Stimulated activated memory B cell treated with anti-CD40 and anti-IgM and Interleukin-4, amounts not matched to agents 10 μg/mL and 1 μg/mL and 100 μg/mL, for 72 hours (primary cell): Measurements from ENCODE around the gene RNF166.
A peak's percentile ranks its signal among the peaks of the same experiment; 100 is the strongest.

ENCODE experiments used
- ATAC-seq: fragments of 150-1000 bp; cut with Tn5 transposase; 2 replicates; pipeline ENCODE4 v1.10.0; 2021
- H3K27ac Mint-ChIP-seq: one replicate; pipeline ENCODE4 v1.8.0; 2022; ENCODE audit warnings: mild to moderate bottlenecking, mixed read lengths
- H3K27me3 Mint-ChIP-seq: one replicate; pipeline ENCODE4 v1.8.0; 2022; ENCODE audit warnings: mixed read lengths
- H3K36me3 Mint-ChIP-seq: one replicate; pipeline ENCODE4 v1.8.0; 2022; ENCODE audit warnings: mixed read lengths
- H3K4me1 Mint-ChIP-seq: one replicate; pipeline ENCODE4 v1.8.0; 2022; ENCODE audit warnings: mixed read lengths
- H3K4me3 Mint-ChIP-seq: one replicate; pipeline ENCODE4 v1.8.0; 2022; ENCODE audit warnings: mild to moderate bottlenecking, moderate library complexity, mixed read lengths
- H3K9me3 Mint-ChIP-seq: one replicate; pipeline ENCODE4 v1.8.0; 2022; ENCODE audit warnings: mixed read lengths

The RNF166 gene

GRCh38 chr16:88706229-88706964 lies at the start of gene RNF166, which contains the start of gene CTU2:
Gene RNF166, minus strand, starts transcription at chr16:88706408. Its CDS starts 83 bp downstream, at chr16:88706325.
Gene CTU2, plus strand, starts transcription at chr16:88706503. Its CDS starts 28 bp downstream, at chr16:88706531.
- ATAC-seq = peak; percentile 86
- H3K9me3 Mint-ChIP-seq = no peaks in the 10 kb centered on the region
- H3K36me3 Mint-ChIP-seq = no peaks in the 10 kb centered on the region
- peak within 1 kb of the TSS; percentile 61 for H3K27ac Mint-ChIP-seq
- peak within 1 kb of the TSS; percentile 73 for H3K4me3 Mint-ChIP-seq
- peaks cover 70% of the 10 kb centered on the region for H3K4me1 Mint-ChIP-seq
- H3K27me3 Mint-ChIP-seq = no peaks in the 10 kb centered on the region

- Mint-ChIP-seq H3K27me3 (no peaks in the 10 kb centered on the region), H3K36me3 (peaks cover 12% of the 10 kb centered on the region), H3K9me3 (peaks cover 3% of the 10 kb centered on the region), H3K4me1 (peaks cover 42% of the 10 kb centered on the region), H3K4me3 (no peak overlapping the region), H3K27ac (no peak overlapping the region)
- peak; percentile 6 for ATAC-seq
Observed at GRCh38 chr16:88754912-88755744, 48.9 kb upstream of the RNF166 start.

- Mint-ChIP-seq H3K4me3 (no peak overlapping the region), H3K27ac (peak overlapping the region; percentile 66), H3K4me1 (peaks cover 38% of the 10 kb centered on the region), H3K9me3 (peaks cover 1% of the 10 kb centered on the region), H3K36me3 (peaks cover 10% of the 10 kb centered on the region), H3K27me3 (no peaks in the 10 kb centered on the region)
- ATAC-seq = no peak
Observed at GRCh38 chr16:88754109-88754911, 48.1 kb upstream of the RNF166 start.

- Mint-ChIP-seq H3K27ac (peak overlapping the region; percentile 66), H3K27me3 (no peaks in the 10 kb centered on the region), H3K36me3 (peaks cover 3% of the 10 kb centered on the region), H3K9me3 (no peaks in the 10 kb centered on the region), H3K4me3 (no peak overlapping the region), H3K4me1 (peaks cover 31% of the 10 kb centered on the region)
- no peak for ATAC-seq
Observed at GRCh38 chr16:88753602-88754001, 47.4 kb upstream of the RNF166 start.

- peaks cover 29% of the 10 kb centered on the region for H3K4me1 Mint-ChIP-seq
- peaks cover 2% of the 10 kb centered on the region for H3K36me3 Mint-ChIP-seq
- no peaks in the 10 kb centered on the region for H3K9me3 Mint-ChIP-seq
- H3K27me3 Mint-ChIP-seq = no peaks in the 10 kb centered on the region
- ATAC-seq = no peak
- peak overlapping the region; percentile 66 for H3K27ac Mint-ChIP-seq
- no peak overlapping the region for H3K4me3 Mint-ChIP-seq
Observed at GRCh38 chr16:88753191-88753590, 47.0 kb upstream of the RNF166 start.

GRCh38 chr16:88752386-88753002 lies 46.3 kb upstream of the RNF166 start:
- H3K4me1 Mint-ChIP-seq = peaks cover 33% of the 10 kb centered on the region
- no peak for ATAC-seq
- H3K9me3 Mint-ChIP-seq = no peaks in the 10 kb centered on the region
- H3K27me3 Mint-ChIP-seq = no peaks in the 10 kb centered on the region
- no peak overlapping the region for H3K27ac Mint-ChIP-seq
- H3K4me3 Mint-ChIP-seq = no peak overlapping the region
- peaks cover 6% of the 10 kb centered on the region for H3K36me3 Mint-ChIP-seq

- peaks cover 42% of the 10 kb centered on the region for H3K4me1 Mint-ChIP-seq
- H3K9me3 Mint-ChIP-seq = no peaks in the 10 kb centered on the region
- H3K27me3 Mint-ChIP-seq = no peaks in the 10 kb centered on the region
- no peak for ATAC-seq
- H3K4me3 Mint-ChIP-seq = no peak overlapping the region
- no peak overlapping the region for H3K27ac Mint-ChIP-seq
- peaks cover 6% of the 10 kb centered on the region for H3K36me3 Mint-ChIP-seq
Observed at GRCh38 chr16:88750854-88751253, 44.6 kb upstream of the RNF166 start.

GRCh38 chr16:88749358-88749757 lies 43.1 kb upstream of the RNF166 start:
- no peak overlapping the region for H3K27ac Mint-ChIP-seq
- H3K36me3 Mint-ChIP-seq = peaks cover 6% of the 10 kb centered on the region
- no peaks in the 10 kb centered on the region for H3K9me3 Mint-ChIP-seq
- no peaks in the 10 kb centered on the region for H3K27me3 Mint-ChIP-seq
- no peak for ATAC-seq
- H3K4me3 Mint-ChIP-seq = no peak overlapping the region
- peaks cover 57% of the 10 kb centered on the region for H3K4me1 Mint-ChIP-seq

GRCh38 chr16:88748364-88748763 lies 42.2 kb upstream of the RNF166 start:
- ATAC-seq = no peak
- Mint-ChIP-seq H3K27ac (peak overlapping the region; percentile 37), H3K4me3 (no peak overlapping the region), H3K27me3 (no peaks in the 10 kb centered on the region), H3K9me3 (no peaks in the 10 kb centered on the region), H3K4me1 (peaks cover 62% of the 10 kb centered on the region), H3K36me3 (peaks cover 6% of the 10 kb centered on the region)

- Mint-ChIP-seq H3K9me3 (no peaks in the 10 kb centered on the region), H3K36me3 (peaks cover 6% of the 10 kb centered on the region), H3K27ac (peak overlapping the region; percentile 37), H3K4me1 (peaks cover 59% of the 10 kb centered on the region), H3K4me3 (no peak overlapping the region), H3K27me3 (no peaks in the 10 kb centered on the region)
- no peak for ATAC-seq
Observed at GRCh38 chr16:88747588-88748301, 41.5 kb upstream of the RNF166 start.

- Mint-ChIP-seq H3K27me3 (no peaks in the 10 kb centered on the region), H3K9me3 (no peaks in the 10 kb centered on the region), H3K27ac (peak overlapping the region; percentile 77), H3K36me3 (peaks cover 7% of the 10 kb centered on the region), H3K4me1 (peaks cover 57% of the 10 kb centered on the region), H3K4me3 (no peak overlapping the region)
- no peak for ATAC-seq
Observed at GRCh38 chr16:88746506-88746905, 40.3 kb upstream of the RNF166 start.

- ATAC-seq = no peak
- no peaks in the 10 kb centered on the region for H3K27me3 Mint-ChIP-seq
- H3K4me3 Mint-ChIP-seq = no peak overlapping the region
- no peaks in the 10 kb centered on the region for H3K9me3 Mint-ChIP-seq
- peaks cover 60% of the 10 kb centered on the region for H3K4me1 Mint-ChIP-seq
- H3K36me3 Mint-ChIP-seq = peaks cover 11% of the 10 kb centered on the region
- peak overlapping the region; percentile 77 for H3K27ac Mint-ChIP-seq
Observed at GRCh38 chr16:88744577-88745521, 38.6 kb upstream of the RNF166 start.
